KOPT-K1 (cell line): ENCODE results near the gene CTNNAL1.
"Not testable (repeated sequence)": the region's sequence is repeated elsewhere in the genome, so short reads cannot be mapped to it uniquely, and the experiment has no call there.

ENCODE experiments used
- H3K27ac ChIP-seq: fragments of 200-600 bp; sonication (generic); 2 replicates; pipeline ENCODE4 v1.5.1; 2016; ENCODE audit warnings: antibody characterized with exemption, mild to moderate bottlenecking, low read depth, low read length; ENCODE audit not compliant: poor library complexity, severe bottlenecking
- H3K36me3 ChIP-seq: fragments of 200-600 bp; sonication (generic); 2 replicates; pipeline ENCODE4 v1.5.1; 2017; ENCODE audit warnings: antibody characterized with exemption, mild to moderate bottlenecking, low read length, moderate library complexity; ENCODE audit not compliant: insufficient read depth
- H3K9me3 ChIP-seq: fragments of 200-600 bp; sonication (generic); 2 replicates; pipeline ENCODE4 v1.5.1; 2017; ENCODE audit warnings: antibody characterized with exemption, low read length, mild to moderate bottlenecking; ENCODE audit not compliant: insufficient read depth, poor library complexity, severe bottlenecking

Gene CTNNAL1

GRCh38 chr9:108904161-108904560 lies 109.1 kb downstream of the CTNNAL1 start:
- no peak overlapping the region for H3K27ac ChIP-seq
- H3K9me3 ChIP-seq: no peaks in the 10 kb centered on the region
- H3K36me3 ChIP-seq: peaks cover 96% of the 10 kb centered on the region

GRCh38 chr9:108903420-108904103 lies 109.7 kb downstream of the CTNNAL1 start:
- Histone ChIP-seq H3K27ac (no peak overlapping the region), H3K36me3 (peaks cover 96% of the 10 kb centered on the region), H3K9me3 (no peaks in the 10 kb centered on the region)

DNA sequence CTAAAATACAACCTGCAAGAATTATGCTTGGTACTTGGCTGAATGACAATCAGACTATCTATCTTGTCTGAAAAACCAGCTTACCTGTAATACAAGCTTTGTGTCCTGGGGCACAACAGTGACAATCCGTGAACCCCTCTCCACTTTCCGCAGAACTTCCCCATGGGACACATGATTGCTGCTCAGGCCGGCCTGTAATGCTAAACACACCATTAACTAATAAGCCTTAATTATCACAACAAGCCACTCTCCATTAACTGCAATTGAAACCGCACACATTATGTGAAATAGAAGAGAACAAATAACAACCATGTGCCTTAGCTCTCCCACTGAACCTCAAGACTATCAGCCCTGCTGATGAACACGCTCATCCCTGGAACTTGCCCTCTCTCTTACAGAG lies 113.1 kb downstream of the CTNNAL1 start:
- Histone ChIP-seq H3K9me3 (no peaks in the 10 kb centered on the region), H3K27ac (no peak overlapping the region), H3K36me3 (peaks cover 99% of the 10 kb centered on the region)

DNA sequence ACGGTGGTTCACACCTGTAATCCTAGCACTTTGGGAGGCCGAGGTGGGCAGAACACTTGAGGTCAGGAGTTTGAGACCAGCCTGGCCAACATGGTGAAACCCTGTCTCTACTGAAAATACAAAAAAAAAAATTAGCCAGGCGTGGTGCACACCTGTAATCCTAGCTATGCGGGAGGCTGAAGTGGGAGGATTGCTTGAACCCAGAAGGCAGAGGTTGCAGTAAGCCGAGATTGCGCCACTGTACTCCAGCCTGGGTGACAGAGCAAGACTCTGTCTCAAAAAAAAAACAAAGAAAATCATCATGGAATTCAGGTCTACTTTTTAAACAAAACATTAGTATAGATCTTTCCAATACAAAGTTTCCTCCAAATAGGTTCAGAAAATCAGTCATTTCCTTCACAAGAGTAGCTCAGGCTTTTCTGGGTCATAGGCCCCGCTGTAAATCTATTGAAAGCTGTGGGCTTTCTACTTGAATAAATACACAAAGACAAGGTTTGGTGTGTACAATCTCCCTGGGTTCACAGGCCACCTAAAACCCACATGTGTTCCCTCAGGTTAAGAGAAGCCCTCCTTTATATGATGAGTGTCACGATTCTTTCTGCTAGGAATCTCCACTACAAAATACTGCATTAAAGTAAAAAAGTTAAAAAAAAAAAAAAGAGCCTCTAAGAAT lies 114.1 kb downstream of the CTNNAL1 start:
- not testable (repeated sequence) for H3K27ac ChIP-seq, H3K9me3 ChIP-seq
- H3K36me3 ChIP-seq: peaks cover 97% of the 10 kb centered on the region

DNA sequence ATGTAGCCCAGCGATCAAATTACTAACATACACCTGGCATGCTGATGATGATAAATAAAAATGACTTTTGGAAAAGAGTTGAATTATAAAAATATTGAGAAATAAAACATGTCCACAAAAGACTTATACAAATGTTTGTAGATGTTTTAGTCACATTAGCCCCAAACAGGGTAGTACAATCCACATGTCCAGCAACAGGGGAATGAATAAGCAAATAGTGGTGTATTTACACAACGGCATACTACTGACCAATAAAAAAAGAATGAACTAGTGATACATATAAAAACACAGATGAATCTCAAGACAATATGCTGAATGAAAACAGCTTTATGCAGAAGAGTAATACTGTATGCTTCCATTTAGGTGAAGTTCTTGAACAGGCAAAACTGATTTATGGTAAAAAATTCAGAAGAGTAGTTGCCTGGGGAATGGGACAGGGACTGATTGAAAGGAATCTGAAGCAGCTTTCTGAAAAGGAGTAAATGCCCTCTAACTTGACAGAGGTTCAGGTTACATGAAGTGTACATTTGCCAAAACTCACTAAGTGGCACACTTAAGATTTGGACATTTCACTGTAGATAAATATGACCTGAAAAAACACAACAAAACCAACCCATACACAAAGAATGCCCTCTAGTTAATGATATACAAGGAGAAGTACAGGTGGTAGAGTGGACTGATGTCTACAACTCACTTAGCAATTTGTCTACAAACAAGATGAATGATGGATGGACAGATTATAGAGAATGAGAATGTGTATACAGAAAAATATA lies 115.8 kb downstream of the CTNNAL1 start:
- Histone ChIP-seq H3K36me3 (peaks cover 97% of the 10 kb centered on the region), H3K27ac (no peak overlapping the region), H3K9me3 (no peaks in the 10 kb centered on the region)

DNA sequence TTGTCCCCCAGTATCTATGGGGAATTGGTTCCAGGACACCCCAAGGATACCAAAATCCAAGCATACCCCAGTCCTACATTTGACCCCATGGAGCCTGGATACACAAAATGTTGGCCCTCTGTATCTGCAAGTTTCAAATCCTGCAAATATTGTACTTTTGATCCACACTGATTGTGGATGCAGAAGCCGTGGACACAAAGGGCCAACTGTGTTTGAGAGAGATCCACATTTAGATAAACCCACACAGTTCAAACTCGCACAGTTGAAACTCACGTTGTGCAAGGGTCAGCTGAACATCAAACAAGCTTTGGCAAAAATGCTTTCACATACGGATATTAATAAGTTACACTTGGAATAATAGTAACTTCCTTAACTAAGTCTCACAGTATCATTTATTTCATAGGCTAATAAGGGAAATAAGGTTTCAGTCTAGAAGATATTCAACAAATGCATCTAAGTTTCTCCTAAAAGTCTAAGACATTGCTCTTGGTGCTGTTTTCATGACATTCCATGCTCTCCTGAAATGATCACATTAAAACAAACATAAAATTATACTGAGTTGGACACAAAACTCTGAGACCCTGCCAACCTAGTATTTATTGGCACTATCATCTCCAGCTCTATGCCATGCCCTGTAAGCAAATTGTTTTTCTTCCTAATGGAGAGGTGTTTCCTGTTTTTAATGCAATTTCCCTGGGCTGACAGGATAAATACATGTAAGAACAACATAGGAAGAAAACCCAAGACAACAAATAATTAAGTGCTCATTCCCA lies 118.9 kb downstream of the CTNNAL1 start:
- H3K9me3 ChIP-seq: no peaks in the 10 kb centered on the region
- no peak overlapping the region for H3K27ac ChIP-seq
- H3K36me3 ChIP-seq: peaks cover 97% of the 10 kb centered on the region
